ENCODE results near the gene ANTKMT.
A peak's percentile ranks its signal among the peaks of the same experiment; 100 is the strongest.

The ANTKMT gene, protein sequence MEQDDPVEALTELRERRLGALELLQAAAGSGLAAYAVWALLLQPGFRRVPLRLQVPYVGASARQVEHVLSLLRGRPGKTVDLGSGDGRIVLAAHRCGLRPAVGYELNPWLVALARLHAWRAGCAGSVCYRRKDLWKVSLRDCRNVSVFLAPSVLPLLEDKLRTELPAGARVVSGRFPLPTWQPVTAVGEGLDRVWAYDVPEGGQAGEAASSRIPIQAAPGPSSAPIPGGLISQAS

DNA sequence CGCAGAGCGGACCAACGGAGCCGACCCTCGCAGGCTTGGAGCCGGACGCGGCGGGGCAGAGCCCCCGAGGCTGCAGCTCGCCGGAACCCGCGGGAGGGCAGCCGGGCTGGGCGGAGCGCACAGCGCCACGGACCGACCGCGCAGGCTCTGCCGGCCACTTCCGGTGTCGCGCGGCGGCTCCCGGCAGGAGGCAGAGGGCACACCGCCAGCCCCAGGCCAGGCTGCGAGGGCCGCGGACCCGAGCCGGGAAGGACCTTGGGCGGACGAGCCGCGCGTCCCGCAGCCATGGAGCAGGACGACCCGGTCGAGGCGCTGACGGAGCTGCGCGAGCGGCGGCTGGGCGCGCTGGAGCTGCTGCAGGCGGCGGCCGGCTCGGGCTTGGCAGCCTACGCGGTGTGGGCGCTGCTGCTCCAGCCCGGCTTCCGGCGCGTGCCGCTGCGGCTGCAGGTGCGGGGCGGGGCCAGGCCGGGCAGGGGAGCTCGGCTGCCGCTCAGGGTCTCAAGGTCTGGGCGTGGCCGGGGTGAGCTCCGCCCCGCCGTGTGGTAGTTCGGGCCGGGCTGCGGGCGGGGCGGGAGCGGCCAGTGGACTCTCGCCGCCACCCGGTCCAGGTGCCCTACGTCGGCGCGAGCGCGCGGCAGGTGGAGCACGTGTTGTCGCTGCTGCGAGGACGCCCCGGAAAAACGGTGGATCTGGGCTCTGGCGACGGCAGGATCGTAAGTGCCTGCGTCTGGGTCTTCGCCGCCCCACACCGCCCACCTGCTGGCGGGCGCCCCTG lies at the start of gene ANTKMT:
Gene ANTKMT (plus strand): TSS at position 157 of the 775 bp plus-strand sequence. CDS start 129 bp downstream, at position 286.
- peak; percentile 44 for DNase-seq

DNA sequence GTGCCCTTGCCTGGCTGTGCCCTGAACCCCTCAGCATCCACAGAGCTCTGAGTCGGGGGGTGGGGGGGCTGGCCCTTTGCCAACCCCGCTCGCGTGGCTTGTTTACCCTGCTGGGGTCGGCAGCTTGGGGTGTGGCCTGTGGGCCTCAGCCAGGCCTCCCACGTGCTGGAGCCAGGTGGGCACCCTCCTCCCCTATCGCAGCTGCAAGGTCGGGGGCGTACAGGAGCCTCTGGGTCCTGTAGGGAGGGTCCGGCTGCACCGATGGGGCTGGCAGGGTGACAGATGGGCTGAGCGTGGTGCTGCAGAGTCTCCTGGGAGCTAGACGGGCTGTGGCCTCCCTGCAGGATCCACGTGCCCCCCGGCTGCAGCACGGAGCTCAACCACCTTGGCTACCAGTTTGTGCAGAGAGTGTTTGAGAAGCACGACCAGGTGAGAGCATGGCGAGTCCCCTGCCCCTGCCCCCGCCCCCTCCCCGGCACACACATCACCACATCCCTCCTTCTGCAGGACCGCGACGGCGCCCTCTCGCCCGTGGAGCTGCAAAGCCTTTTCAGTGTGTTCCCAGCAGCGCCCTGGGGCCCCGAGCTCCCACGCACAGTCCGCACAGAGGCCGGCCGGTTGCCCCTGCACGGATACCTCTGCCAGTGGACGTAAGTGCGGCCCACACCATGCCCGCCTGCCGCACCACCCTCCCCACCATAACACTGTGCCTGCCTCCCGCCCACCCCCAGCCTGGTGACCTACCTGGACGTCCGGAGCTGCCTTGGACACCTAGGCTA lies 49.4 kb upstream of the ANTKMT start:
- no peak for DNase-seq

DNA sequence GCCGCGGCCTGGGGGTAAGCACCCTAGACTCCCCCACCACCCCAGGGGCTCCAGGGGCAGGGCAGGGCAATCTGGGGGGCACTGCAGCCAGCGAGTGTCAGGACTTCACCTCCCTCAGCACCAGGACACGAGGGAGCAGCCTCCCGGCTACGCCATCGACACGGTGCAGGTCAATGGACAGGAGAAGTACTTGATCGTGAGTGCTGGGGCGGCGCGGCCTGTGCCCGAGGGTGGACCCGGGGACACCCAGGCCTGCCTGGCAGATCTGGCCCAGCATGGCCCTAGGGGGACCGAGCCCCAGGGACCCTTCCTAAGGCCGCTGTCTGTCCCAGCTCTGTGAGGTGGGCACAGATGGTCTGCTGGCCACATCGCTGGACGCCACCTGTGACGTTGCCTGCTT lies 48.6 kb upstream of the ANTKMT start:
- no peak for DNase-seq

DNA sequence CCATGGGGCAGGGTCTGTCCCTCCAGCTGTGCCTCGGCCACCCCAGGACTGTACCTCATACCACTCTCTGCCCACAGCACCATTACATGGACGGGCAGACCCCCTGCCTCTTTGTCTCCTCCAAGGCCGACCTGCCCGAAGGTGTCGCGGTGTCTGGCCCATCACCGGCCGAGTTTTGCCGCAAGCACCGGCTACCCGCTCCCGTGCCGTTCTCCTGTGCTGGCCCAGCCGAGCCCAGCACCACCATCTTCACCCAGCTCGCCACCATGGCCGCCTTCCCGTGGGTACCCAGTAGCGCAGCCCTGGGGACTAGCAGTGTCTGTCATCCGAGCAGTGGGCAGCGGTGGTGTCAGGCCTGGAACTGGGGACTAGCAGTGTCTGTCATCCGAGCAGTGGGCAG lies 48.1 kb upstream of the ANTKMT start:
- DNase-seq = no peak

DNA sequence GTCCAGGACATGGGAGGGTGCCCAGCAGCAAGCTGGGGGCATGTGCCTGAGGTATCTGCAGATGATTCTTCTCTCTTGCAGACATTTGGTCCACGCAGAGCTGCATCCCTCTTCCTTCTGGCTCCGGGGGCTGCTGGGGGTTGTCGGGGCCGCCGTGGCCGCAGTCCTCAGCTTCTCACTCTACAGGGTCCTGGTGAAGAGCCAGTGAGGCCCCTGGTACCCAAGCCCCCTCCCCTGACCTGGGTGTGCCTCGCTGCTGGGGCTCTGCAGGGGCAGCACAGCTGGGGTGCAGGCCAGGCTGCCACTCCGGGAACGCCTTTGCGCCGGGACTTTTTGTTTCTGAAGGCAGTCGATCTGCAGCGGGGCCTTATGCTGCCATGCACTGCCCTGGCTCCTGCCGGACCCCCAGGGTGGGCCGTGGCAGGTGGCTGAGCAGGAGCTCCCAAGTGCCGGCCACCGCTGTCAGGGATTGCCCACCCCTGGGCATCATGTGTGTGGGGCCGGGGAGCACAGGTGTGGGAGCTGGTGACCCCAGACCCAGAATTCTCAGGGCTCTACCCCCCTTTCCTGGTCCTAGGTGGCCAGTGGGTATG lies 47.5 kb upstream of the ANTKMT start:
- DNase-seq = no peak

DNA sequence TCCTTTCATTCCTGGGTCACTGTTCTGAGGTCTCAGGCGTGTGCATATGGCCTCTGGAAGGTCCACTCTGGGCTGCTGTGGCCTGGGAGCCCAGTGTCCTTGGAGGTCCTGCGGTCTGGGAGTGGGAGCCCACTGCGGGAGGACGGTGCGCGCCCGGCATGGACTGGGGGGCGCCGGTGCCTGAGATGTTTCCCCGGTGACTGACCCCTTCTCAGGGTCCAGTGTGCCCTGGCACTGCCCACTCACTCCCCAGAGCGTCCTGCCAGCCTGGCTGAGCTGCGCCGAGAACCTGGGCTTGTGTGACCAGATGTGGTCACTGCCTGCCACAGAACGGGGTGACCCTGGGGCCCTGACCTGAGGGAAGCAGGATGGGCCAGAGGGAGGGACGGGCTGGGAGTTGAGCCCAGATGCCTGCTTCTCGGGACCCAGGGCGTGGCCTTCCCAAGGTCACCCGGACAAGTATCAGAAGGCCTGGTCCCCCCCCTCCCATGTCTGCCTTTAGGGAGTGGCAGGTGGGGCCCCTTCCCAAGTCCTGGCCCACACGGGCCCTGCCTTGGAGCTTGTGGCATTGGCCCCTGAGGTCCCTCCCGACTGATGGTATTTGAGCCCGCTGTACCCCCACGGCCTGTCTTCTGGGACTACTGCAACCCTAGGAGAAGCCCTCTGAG lies 46.6 kb upstream of the ANTKMT start:
- DNase-seq = no peak

DNA sequence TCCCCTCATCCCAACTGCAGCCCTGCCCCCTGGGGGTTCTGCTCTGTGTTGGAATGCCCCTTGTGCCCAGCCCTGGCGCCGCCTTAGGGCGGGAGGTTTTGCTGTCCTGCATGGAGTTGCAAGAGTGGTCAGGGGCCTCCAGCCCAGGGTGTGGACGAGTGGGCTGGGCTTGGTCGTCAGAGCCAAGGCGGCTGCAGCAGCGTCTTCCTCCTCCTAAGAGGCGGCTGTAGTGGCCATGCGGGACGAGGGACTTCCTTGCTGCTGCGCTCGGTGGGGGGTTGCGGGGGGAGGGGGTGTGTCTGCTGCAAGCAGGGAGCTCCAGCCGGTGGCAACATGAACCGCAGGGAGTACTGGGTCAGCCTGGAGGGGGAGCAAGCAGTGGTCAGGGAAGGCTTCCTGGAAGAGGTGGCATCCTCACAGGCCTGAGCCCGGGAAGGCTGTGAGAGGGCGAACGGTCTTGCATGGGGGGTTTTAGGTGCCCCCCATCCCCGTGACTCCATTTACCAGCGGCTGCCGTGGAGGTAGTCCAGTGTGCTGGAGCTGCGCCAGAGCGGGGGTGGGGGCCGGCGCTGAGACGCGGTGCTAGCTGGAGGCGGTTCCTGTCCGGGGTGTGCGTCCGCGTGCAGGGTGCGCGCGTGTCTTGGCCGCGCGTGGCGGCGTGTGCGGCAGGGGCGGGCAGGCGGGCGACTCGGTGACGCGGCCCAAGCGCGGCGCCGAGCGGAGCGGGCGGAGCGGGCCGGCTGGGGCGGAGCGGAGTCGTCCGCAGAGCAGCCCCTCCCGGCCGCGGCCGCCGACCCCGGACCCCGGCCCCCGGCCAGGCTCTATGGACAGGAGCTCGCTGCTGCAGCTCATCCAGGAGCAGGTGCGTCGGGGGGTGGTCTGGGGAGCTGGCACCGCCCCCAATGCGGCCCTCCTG lies 45.7 kb upstream of the ANTKMT start, which contains the start of gene RHBDL1:
Gene RHBDL1 (plus strand): TSS at position 704 of the 916 bp plus-strand sequence. CDS start 120 bp downstream, at position 824.
- no peak for DNase-seq

DNA sequence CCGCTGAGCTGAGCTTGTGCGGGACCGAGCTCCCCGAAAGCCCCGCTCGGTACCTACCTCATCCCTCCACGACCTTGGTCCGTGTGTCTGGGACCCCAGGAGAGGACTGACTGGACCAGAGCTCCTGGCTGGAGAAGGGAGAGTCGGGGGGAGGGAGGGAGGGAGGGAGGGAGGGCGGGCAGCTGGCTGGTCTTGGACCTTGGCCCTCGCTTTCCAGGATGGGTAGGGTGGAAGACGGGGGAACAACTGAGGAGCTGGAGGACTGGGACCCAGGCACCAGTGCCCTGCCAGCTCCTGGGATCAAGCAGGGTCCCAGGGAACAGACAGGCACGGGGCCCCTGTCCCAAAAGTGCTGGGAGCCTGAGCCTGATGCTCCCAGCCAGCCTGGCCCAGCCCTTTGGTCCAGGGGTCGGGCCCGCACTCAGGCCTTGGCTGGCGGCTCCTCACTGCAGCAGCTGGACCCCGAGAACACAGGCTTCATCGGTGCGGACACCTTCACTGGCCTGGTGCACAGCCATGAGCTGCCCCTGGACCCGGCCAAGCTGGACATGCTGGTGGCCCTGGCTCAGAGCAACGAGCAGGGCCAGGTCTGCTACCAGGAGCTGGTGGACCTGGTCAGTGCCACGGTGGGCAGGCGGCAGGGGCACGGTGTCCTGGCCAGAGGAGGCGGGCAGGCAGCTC lies 44.9 kb upstream of the ANTKMT start:
- DNase-seq = no peak

DNA sequence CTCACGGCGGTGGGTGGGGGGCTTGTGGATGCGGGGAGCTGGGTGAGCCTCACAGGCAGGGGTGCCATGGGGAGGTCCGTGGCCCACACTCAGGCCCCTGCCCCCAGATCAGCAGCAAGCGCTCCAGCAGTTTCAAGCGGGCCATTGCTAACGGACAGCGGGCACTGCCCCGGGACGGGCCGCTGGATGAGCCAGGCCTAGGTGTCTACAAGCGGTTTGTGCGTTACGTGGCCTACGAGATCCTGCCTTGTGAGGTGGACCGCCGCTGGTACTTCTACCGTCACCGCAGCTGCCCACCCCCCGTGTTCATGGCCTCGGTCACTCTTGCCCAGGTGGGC lies 44.4 kb upstream of the ANTKMT start:
- no peak for DNase-seq

DNA sequence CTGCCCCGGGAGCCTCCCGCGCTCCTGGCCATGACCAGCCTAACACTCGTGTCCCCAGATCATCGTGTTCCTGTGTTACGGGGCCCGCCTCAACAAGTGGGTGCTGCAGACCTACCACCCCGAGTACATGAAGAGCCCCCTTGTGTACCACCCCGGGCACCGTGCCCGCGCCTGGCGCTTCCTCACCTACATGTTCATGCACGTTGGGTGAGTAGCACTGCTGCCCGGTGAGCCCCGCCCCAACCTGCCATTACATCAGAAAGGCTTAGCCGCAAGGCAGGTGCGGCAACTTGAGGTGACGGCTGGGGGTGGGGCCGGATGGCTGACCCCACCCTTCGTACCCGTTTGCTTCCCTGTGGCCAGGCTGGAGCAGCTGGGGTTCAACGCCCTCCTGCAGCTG lies 44.0 kb upstream of the ANTKMT start:
- no peak for DNase-seq

DNA sequence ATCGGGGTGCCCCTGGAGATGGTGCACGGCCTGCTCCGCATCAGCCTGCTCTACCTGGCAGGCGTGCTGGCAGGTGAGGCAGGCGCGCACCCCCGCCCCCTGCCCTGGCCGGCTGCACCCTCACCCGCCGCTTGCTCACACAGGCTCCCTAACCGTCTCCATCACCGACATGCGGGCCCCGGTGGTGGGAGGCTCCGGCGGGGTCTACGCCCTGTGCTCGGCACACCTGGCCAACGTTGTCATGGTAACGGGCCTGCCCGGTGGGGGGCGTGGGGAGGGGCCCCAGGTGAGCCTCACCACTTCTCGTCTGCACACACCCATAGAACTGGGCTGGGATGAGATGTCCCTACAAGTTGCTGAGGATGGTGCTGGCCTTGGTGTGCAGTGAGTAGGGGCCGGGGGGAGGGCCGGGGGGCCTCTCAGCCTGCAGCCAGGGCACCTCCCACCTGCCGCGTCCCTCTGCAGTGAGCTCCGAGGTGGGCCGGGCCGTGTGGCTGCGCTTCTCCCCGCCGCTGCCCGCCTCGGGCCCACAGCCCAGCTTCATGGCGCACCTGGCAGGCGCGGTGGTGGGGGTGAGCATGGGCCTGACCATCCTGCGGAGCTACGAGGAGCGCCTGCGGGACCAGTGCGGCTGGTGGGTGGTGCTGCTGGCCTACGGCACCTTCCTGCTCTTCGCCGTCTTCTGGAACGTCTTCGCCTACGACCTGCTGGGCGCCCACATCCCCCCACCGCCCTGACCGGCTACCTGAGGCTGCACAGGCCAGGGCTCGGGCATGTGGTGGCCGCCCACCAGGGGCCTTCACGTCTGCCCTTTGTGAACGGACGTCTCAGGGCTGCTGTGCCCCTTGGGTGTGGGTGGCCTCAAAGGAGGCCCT lies 43.4 kb upstream of the ANTKMT start:
- no peak for DNase-seq

DNA sequence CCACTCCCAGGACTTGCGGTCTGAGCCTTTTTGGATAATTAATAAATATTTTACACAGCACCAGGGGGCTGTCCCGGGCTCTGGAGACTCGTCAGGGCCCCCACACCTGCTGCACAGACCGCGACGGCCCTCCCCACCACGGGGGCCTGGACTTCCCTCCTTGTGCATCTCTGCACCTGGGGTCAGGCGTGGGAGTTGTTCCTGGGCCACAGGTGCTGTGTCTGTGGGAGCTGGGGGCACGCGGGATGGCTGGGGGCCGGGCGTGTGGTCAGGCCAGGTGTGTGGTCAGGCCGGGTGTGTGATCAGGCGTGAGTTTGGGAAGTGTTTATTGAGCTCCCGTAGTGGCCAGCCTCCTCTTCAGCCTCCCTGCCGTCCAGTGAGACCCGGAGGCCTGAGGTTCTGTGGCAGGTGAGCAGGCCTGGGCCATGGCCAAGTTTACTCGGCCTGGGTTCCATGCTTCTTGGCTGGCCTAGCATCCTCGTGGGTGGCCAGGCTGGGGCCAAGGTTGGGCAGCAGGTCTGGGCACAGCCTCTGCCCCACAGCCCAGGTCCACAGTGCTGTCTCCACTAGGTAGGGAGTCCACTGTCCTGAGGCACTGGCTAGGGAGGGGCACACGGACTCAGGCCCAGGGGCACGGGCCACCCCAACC lies 42.6 kb upstream of the ANTKMT start:
- DNase-seq = no peak

DNA sequence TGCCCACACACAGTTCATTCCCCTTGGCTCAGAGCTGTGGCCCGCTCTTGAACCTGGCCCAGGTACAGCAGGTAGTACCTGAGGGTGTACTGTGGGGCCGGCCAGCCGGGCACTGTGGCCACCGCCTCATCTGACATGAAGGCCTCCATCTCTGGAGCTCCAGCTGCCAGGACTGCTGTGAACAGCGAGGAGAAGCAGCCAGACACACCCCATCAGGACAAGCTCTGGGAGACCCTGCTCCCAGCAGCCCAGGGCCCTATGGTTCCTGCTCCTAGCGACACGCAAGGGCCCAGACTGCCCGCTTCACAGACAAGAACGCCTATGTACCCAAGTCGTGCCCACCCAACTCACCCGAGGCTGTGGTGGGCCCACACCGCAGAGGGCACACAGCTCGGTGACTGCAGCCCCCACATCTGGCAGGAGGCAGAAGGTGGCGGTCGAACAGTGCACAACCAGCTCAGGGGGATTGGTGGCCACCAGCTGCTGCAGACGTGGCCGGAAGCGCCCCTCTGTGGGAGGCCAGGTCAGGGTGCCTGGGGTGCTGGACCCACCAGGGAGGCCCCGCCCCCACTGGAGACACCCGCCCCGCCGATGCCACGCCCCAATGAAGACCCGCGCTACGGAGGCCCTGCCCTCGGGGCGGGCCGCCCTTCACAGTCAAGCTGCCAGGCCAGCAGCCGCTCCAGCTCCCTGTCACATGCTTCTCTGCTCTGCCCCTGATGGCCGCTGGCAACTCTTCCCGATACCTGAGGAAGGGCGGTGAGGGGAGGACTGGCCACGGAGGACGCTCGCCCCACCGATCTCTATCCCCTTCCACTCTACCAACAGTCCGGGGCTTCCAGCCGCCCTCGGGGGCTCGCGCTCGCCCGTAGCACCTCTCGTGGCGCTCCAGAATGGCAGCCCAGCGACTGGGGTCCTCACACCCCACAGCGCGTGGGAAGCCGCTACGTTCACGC lies 41.8 kb upstream of the ANTKMT start:
- no peak for DNase-seq

DNA sequence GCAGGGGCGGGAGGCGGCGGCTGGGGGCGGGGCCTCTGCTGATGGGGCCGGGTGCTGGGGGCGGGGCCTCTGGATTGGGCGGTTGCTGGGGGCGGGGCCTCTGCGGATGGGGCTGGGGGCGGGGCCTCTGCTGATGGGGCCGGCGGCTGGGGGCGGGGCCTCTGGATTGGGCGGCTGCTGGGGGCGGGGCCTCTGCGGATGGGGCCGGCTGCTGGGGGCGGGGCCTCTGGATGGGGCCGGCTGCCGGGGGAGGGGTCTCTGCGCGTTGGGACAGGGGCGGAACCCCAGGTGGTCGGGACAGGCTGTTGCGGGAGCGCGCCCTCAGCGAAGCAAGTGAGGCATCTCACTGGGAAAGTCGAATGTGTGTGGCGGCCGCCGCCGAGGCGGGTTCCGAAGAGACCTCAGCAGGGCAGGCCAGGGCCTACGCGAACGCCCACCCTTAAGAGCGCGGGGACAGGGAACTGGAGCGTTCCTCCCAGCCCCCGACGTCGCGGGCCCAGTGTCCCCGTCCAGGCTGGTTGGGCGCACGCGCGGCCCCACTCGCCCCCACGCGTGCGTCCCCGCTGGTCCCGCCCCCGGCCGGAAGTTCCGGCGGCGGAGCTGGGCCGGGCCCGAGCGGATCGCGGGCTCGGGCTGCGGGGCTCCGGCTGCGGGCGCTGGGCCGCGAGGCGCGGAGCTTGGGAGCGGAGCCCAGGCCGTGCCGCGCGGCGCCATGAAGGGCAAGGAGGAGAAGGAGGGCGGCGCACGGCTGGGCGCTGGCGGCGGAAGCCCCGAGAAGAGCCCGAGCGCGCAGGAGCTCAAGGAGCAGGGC lies 40.9 kb upstream of the ANTKMT start, which contains the start of gene STUB1:
Gene STUB1 (plus strand): TSS at position 597 of the 811 bp plus-strand sequence. CDS start 116 bp downstream, at position 713.
- DNase-seq = peak; percentile 61

DNA sequence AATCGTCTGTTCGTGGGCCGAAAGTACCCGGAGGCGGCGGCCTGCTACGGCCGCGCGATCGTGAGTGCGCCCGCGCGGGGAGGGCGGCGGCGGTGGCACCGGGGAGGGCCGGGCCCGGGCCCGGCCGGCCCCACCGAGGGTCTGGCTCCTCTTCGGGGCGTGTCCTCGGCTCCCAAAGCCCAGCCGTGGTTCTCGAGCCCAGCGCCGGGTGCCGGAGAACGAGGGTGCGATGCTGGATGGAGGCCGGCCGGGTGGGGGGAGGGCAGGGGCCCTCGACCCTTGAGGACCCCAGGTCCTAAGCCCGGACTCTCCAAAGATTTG lies 40.4 kb upstream of the ANTKMT start:
- DNase-seq = no peak

DNA sequence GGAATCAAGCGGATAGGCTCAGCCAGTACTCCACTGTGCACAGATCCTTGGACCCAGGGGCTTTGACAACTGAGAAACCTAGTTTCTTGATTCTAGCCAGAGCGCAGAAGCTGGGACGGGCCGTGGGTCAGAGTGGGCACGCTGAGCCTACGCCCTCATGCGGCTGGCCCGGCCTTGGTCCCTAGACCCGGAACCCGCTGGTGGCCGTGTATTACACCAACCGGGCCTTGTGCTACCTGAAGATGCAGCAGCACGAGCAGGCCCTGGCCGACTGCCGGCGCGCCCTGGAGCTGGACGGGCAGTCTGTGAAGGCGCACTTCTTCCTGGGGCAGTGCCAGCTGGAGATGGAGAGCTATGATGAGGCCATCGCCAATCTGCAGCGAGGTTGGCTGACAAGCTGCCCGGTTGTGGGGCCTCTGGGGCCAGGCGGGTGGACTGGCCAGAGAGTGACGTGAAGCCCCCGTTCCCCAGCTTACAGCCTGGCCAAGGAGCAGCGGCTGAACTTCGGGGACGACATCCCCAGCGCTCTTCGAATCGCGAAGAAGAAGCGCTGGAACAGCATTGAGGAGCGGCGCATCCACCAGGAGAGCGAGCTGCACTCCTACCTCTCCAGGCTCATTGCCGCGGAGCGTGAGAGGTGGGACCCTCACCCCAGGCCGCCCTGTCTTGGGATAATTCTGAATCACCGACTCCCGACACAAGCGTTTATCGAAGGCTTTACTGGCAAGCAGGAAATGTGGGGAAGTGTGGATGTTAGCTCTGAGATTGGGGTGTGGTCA lies 39.8 kb upstream of the ANTKMT start:
- DNase-seq = peak; percentile 4

Data from KG1 (cell line).